HCT116 (cell line): ENCODE data around the gene RNF32. TPM values are rescaled to one million over a fixed set of nuclear protein-coding genes. Genes with fewer than 3 reads are reported as not detected.

ENCODE experiments used
- ATAC-seq: fragments of 200-7000 bp; cut with Tn5 transposase; 2 replicates; pipeline ENCODE4 v1.9.1; 2020; ENCODE audit warnings: mild to moderate bottlenecking, moderate library complexity
- BruUV-seq: library from RNA; stranded (reverse); fragments of 400-500 nt; replicated peaks from 2 replicates; lab custom pipeline; 2021; lab: Mats Ljungman, UMichigan
- CTCF ChIA-PET: fragments of 300-600 bp; sonication (Branson Sonifier 250); formaldehyde crosslinking; loops from one replicate; lab custom pipeline; 2021; ENCODE audit warnings: antibody characterized with exemption; lab: Charles Lee
- POLR2A ChIA-PET: fragments of 300-600, 350-600 bp; sonication (Branson Sonifier 250); formaldehyde crosslinking; loops from one replicate; lab custom pipeline; 2021; ENCODE audit warnings: antibody characterized with exemption; lab: Charles Lee
- RAD21 ChIA-PET, 2 experiments: fragments of 300-600 bp; sonication (Branson Sonifier 250); formaldehyde crosslinking; loops; one replicate each; lab custom pipeline; 2023; ENCODE audit warnings: low total read pairs in 2 of 2; ENCODE audit not compliant: uncharacterized antibody in 2 of 2, unreplicated experiment in 2 of 2, low non-redundant PET in 1 of 2; lab: Charles Lee
- DNase-seq: peaks from one replicate; pipeline ENCODE4 v3.0.0-alpha.2; 2010; ENCODE audit warnings: low read depth, low spot score
- H2AFZ ChIP-seq: fragments of 200-600 bp; shearing (Covaris generic), sonication (generic); 2 replicates; pipeline ENCODE4 v1.6.1; 2017; ENCODE audit warnings: low read depth, mixed run types, mixed read lengths, antibody characterized with exemption, low read length; ENCODE audit not compliant: poor library complexity, severe bottlenecking
- H3K27ac ChIP-seq: 2 replicates; pipeline ENCODE4 v1.5.1; 2012; ENCODE audit warnings: low read depth, low read length
- H3K27me3 ChIP-seq: fragments of 200-600 bp; sonication (generic); 2 replicates; pipeline ENCODE4 v1.6.1; 2016; ENCODE audit warnings: mixed run types, low read length, mixed read lengths; ENCODE audit not compliant: insufficient read depth
- H3K36me3 ChIP-seq, 2 experiments: fragments of 200-500 bp in 1 of 2; fragments of 200-600 bp in 1 of 2; sonication (Bioruptor generic) in 1 of 2; sonication (generic) in 1 of 2; 2 replicates each; pipeline versions ENCODE4 v1.5.1 to v1.6.1; 2014 to 2016; ENCODE audit warnings: low read length in 2 of 2, inconsistent platforms in 1 of 2, mixed read lengths in 1 of 2, mixed run types in 1 of 2; ENCODE audit not compliant: insufficient read depth in 2 of 2, control insufficient read depth in 1 of 2
- H3K4me1 ChIP-seq, 2 experiments: fragments of 200-600 bp in 1 of 2; sonication (generic) in 1 of 2; 2 replicates each; pipeline versions ENCODE4 v1.5.1 to v1.6.1; 2012 to 2017; ENCODE audit warnings: low read length in 2 of 2, inconsistent platforms in 1 of 2, mild to moderate bottlenecking in 1 of 2, mixed read lengths in 1 of 2, mixed run types in 1 of 2, moderate library complexity in 1 of 2; ENCODE audit not compliant: insufficient read depth in 2 of 2, control insufficient read depth in 1 of 2
- H3K4me2 ChIP-seq: fragments of 200-600 bp; sonication (generic); 2 replicates; pipeline ENCODE4 v1.6.1; 2017; ENCODE audit warnings: mixed run types, low read length, mixed read lengths
- H3K4me3 ChIP-seq, 2 experiments: fragments of 200-600 bp in 1 of 2; sonication (generic) in 1 of 2; replicated peaks in 1 of 2; 2 replicates each; pipeline ENCODE4 v1.5.1; 2011 to 2016; ENCODE audit warnings: low read length in 2 of 2, control low read depth in 1 of 2, low read depth in 1 of 2, mild to moderate bottlenecking in 1 of 2, mixed read lengths in 1 of 2, mixed run types in 1 of 2
- H3K79me2 ChIP-seq: fragments of 200-600 bp; sonication (generic); 2 replicates; pipeline ENCODE4 v1.6.1; 2017; ENCODE audit warnings: mild to moderate bottlenecking, mixed run types, low read length, moderate library complexity, mixed read lengths; ENCODE audit not compliant: insufficient read depth
- H3K9ac ChIP-seq: fragments of 200-600 bp; sonication (generic); 2 replicates; pipeline ENCODE4 v1.6.1; 2016; ENCODE audit warnings: low read length, mixed read lengths
- H3K9me2 ChIP-seq: fragments of 200-600 bp; sonication (generic), shearing (Covaris generic); 2 replicates; pipeline ENCODE4 v1.6.1; 2017; ENCODE audit warnings: mixed run types, mild to moderate bottlenecking, moderate library complexity; ENCODE audit not compliant: insufficient read depth
- H3K9me3 ChIP-seq, 2 experiments: fragments of 200-500 bp in 1 of 2; fragments of 200-600 bp in 1 of 2; sonication (Bioruptor generic) in 1 of 2; sonication (generic) in 1 of 2; 2 replicates each; pipeline ENCODE4 v1.6.1; 2014 to 2017; ENCODE audit warnings: low read length in 2 of 2, mixed read lengths in 2 of 2, inconsistent platforms in 1 of 2, low read depth in 1 of 2, mild to moderate bottlenecking in 1 of 2, mixed run types in 1 of 2, moderate library complexity in 1 of 2; ENCODE audit not compliant: control insufficient read depth in 1 of 2, insufficient read depth in 1 of 2
- H4K20me1 ChIP-seq: fragments of 200-600 bp; sonication (generic), shearing (Covaris generic); 2 replicates; pipeline ENCODE4 v1.6.1; 2017; ENCODE audit warnings: mixed run types, mild to moderate bottlenecking, moderate library complexity; ENCODE audit not compliant: insufficient read depth
- EZH2 ChIP-seq: fragments of 200-600 bp; sonication (generic); IDR thresholded peaks from 2 replicates; pipeline ENCODE4 v1.6.1; 2017; ENCODE audit warnings: antibody characterized with exemption, mixed run types
- FOSL1 ChIP-seq: IDR thresholded peaks from 2 replicates; pipeline ENCODE4 v1.6.1; 2012; ENCODE audit warnings: low read depth
- JUND ChIP-seq: IDR thresholded peaks from 2 replicates; pipeline ENCODE4 v1.6.1; 2012
- POLR2AphosphoS5 ChIP-seq: IDR thresholded peaks from 2 replicates; pipeline ENCODE4 v1.6.1; 2011; ENCODE audit warnings: mild to moderate bottlenecking, low read depth, low read length, moderate library complexity
- REST ChIP-seq: IDR thresholded peaks from 2 replicates; pipeline ENCODE4 v1.6.1; 2012; ENCODE audit warnings: low read depth
- ZNF274 ChIP-seq: fragments of 200-500 bp; sonication (Bioruptor generic); IDR thresholded peaks from 2 replicates; pipeline ENCODE4 v1.6.1; 2014; ENCODE audit warnings: mild to moderate bottlenecking, low read depth, low read length, inconsistent platforms
- intact Hi-C: fragments of 100-400 bp; cut with micrococcal nuclease; formaldehyde crosslinking; loops from 2 replicates; pipeline ENCODE4 v1.10.0; 2022
- total RNA-seq: library from RNA; stranded (reverse); gene quantifications from one replicate; pipeline ENCODE4 v1.2.1, GENCODE V29; 2021; ENCODE audit not compliant: unreplicated experiment

Gene RNF32
- total RNA-seq, 1 experiment from 2014 or later = 3.4 TPM

- no peak overlapping the region for H3K4me3 ChIP-seq
- TF ChIP-seq FOSL1 = no peak
- TF ChIP-seq POLR2AphosphoS5 = no peak
- TF ChIP-seq, all 23 proteins: peak for 0
- H3K4me1 ChIP-seq = no peaks in the 10 kb centered on the region
- ChIA-PET CTCF (no interaction called here), POLR2A (no interaction called here), RAD21 (no interaction called here)
- no peak overlapping the region for H2AFZ ChIP-seq
- H3K27ac ChIP-seq = no peak overlapping the region
- no peaks in the 10 kb centered on the region for H3K36me3 ChIP-seq
- no peak for ATAC-seq
- H3K9me3 ChIP-seq = no peaks in the 10 kb centered on the region
- no peaks in the 10 kb centered on the region for H3K79me2 ChIP-seq
- no peaks in the 10 kb centered on the region for H3K9me2 ChIP-seq
- no peak overlapping the region for H3K4me2 ChIP-seq
- no TSS peak for BruUV-seq
- H3K9ac ChIP-seq = no peak overlapping the region
- no peak for DNase-seq
- no peaks in the 10 kb centered on the region for H3K27me3 ChIP-seq
- H4K20me1 ChIP-seq = no peaks in the 10 kb centered on the region
- intact Hi-C loops = no loop called here
These were observed 30.4 kb upstream of the RNF32 start for GRCh38 chr7:156610130-156610529.

DNA sequence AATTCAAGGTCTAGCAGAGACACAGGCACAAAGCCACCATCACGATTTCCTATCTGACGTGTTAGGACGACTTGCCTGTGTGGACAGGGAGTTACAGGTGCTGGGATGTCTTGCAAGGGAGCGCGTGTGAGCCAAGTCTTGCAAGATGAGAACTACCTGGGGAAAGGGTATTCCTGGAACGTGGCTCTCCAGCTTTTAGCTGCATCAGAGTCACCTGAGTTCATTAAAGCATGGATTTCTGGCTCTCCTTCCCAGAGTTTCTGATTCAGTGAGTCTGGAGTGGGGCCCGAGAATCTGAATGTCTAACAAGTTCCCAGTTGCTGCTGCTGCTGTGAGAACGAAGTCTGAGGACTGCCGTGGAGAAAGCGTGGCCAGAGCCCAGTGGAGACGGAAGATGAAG is 30.0 kb upstream of the RNF32 start:
- no TSS peak for BruUV-seq
- intact Hi-C loops = no loop called here
- Histone ChIP-seq H3K36me3 (no peaks in the 10 kb centered on the region), H3K79me2 (no peaks in the 10 kb centered on the region), H3K27ac (no peak overlapping the region), H3K27me3 (no peaks in the 10 kb centered on the region), H3K4me3 (no peak overlapping the region), H4K20me1 (no peaks in the 10 kb centered on the region), H3K9me2 (no peaks in the 10 kb centered on the region), H3K9ac (no peak overlapping the region), H3K4me2 (no peak overlapping the region), H3K9me3 (no peaks in the 10 kb centered on the region), H3K4me1 (no peaks in the 10 kb centered on the region), H2AFZ (no peak overlapping the region)
- TF ChIP-seq EZH2 = no peak
- TF ChIP-seq REST = no peak
- TF ChIP-seq JUND = no peak
- no peak for TF ChIP-seq ZNF274
- DNase-seq (no peak), ATAC-seq (no peak)
- POLR2A ChIA-PET = no interaction called here
- RAD21 ChIA-PET = no interaction called here
- CTCF ChIA-PET = no interaction called here
